GM06990 (cell line): ENCODE results near the gene GSE1.

Experiments
- DNase-seq: peaks from one replicate; pipeline ENCODE4 v3.0.0-alpha.2; 2011; ENCODE audit not compliant: insufficient read length; ENCODE audit errors: extremely low read depth
- H3K27me3 ChIP-seq: replicated peaks from 2 replicates; pipeline ENCODE4 v1.6.0; 2011; ENCODE audit warnings: low read length; ENCODE audit not compliant: control insufficient read depth, insufficient read depth
- H3K36me3 ChIP-seq: 2 replicates; pipeline ENCODE4 v1.5.1; 2011; ENCODE audit warnings: low read length; ENCODE audit not compliant: control insufficient read depth, insufficient read depth
- H3K4me3 ChIP-seq: replicated peaks from 2 replicates; pipeline ENCODE4 v1.5.1; 2011; ENCODE audit warnings: low read depth, mild to moderate bottlenecking, control low read depth, low read length
- CTCF ChIP-seq: IDR thresholded peaks from 2 replicates; pipeline ENCODE4 v1.5.1; 2011; ENCODE audit warnings: low read length, control low read depth, mild to moderate bottlenecking, inconsistent platforms; ENCODE audit not compliant: insufficient read depth, poor library complexity, severe bottlenecking

Gene GSE1

GRCh38 chr16:85642762-85643358 lies 29.7 kb downstream of the GSE1 start:
- Histone ChIP-seq H3K4me3 (no peak overlapping the region), H3K27me3 (no peaks in the 10 kb centered on the region), H3K36me3 (peaks cover 3% of the 10 kb centered on the region)
- no peak for DNase-seq
- no peak for TF ChIP-seq CTCF

- TF ChIP-seq CTCF = no peak
- no peak for DNase-seq
- H3K4me3 ChIP-seq = no peak overlapping the region
- no peaks in the 10 kb centered on the region for H3K27me3 ChIP-seq
- peaks cover 3% of the 10 kb centered on the region for H3K36me3 ChIP-seq
Observed at GRCh38 chr16:85643631-85644030, 30.5 kb downstream of the GSE1 start.

- H3K27me3 ChIP-seq = no peaks in the 10 kb centered on the region
- DNase-seq = no peak
- TF ChIP-seq CTCF = no peak
- peaks cover 3% of the 10 kb centered on the region for H3K36me3 ChIP-seq
- H3K4me3 ChIP-seq = no peak overlapping the region
Observed at GRCh38 chr16:85644093-85644712, 31.1 kb downstream of the GSE1 start.

- no peak for DNase-seq
- H3K4me3 ChIP-seq = no peak overlapping the region
- TF ChIP-seq CTCF = no peak
- no peaks in the 10 kb centered on the region for H3K27me3 ChIP-seq
- peaks cover 3% of the 10 kb centered on the region for H3K36me3 ChIP-seq
Observed at GRCh38 chr16:85645021-85645589, 32.0 kb downstream of the GSE1 start.

- DNase-seq = no peak
- H3K27me3 ChIP-seq = no peaks in the 10 kb centered on the region
- no peak overlapping the region for H3K4me3 ChIP-seq
- peaks cover 4% of the 10 kb centered on the region for H3K36me3 ChIP-seq
- no peak for TF ChIP-seq CTCF
Observed at GRCh38 chr16:85646358-85646907, 33.3 kb downstream of the GSE1 start.
